HEK293 (cell line): ENCODE results near the gene ACTA2.

Experiments used
- BCL11A ChIP-seq: fragments of 450-650 bp; formaldehyde crosslinking; IDR thresholded peaks from 2 replicates; pipeline ENCODE4 v1.5.1; 2016; ENCODE audit warnings: low read depth, missing biosample characterization, missing genetic modification characterization
- GLI2 ChIP-seq: fragments of 450-650 bp; formaldehyde crosslinking; IDR thresholded peaks from 2 replicates; pipeline ENCODE4; 2017; ENCODE audit warnings: missing biosample characterization, missing genetic modification characterization, low read depth, borderline replicate concordance
- IKZF3 ChIP-seq: fragments of 450-650 bp; IDR thresholded peaks from 2 replicates; pipeline ENCODE4 v1.5.0; 2018; ENCODE audit warnings: missing biosample characterization, mild to moderate bottlenecking, missing genetic modification characterization, moderate library complexity
- KLF7 ChIP-seq: fragments of 450-650 bp; formaldehyde crosslinking; IDR thresholded peaks from 2 replicates; pipeline ENCODE4 v1.5.1; 2016; ENCODE audit warnings: missing biosample characterization, missing genetic modification characterization, borderline replicate concordance
- SP2 ChIP-seq: fragments of 450-650 bp; formaldehyde crosslinking; IDR thresholded peaks from 2 replicates; pipeline ENCODE4 v1.5.1; 2016; ENCODE audit warnings: missing biosample characterization, missing genetic modification characterization
- WT1 ChIP-seq: fragments of 450-650 bp; formaldehyde crosslinking; IDR thresholded peaks from 2 replicates; pipeline ENCODE4 v1.5.1; 2016; ENCODE audit warnings: missing biosample characterization, missing genetic modification characterization
- YY2 ChIP-seq: fragments of 450-650 bp; formaldehyde crosslinking; IDR thresholded peaks from 2 replicates; pipeline ENCODE4 v1.5.1; 2016; ENCODE audit warnings: missing biosample characterization, missing genetic modification characterization
- ZBTB48 ChIP-seq: fragments of 450-650 bp; formaldehyde crosslinking; IDR thresholded peaks from 2 replicates; pipeline ENCODE4 v1.5.1; 2016; ENCODE audit warnings: missing biosample characterization, missing genetic modification characterization
- ZBTB7A ChIP-seq: fragments of 450-650 bp; formaldehyde crosslinking; IDR thresholded peaks from 2 replicates; pipeline ENCODE4 v1.5.1; 2016; ENCODE audit warnings: low read depth, missing biosample characterization, missing genetic modification characterization
- ZBTB8A ChIP-seq: fragments of 450-650 bp; formaldehyde crosslinking; IDR thresholded peaks from 2 replicates; pipeline ENCODE4 v1.5.1; 2016; ENCODE audit warnings: missing biosample characterization, missing genetic modification characterization
- ZIC2 ChIP-seq: fragments of 450-650 bp; formaldehyde crosslinking; IDR thresholded peaks from 2 replicates; pipeline ENCODE4 v1.5.1; 2016; ENCODE audit warnings: missing biosample characterization, missing genetic modification characterization
- ZNF112 ChIP-seq: fragments of 450-650 bp; formaldehyde crosslinking; IDR thresholded peaks from 2 replicates; pipeline ENCODE4 v1.5.0; 2017; ENCODE audit warnings: missing biosample characterization, missing genetic modification characterization
- ZNF202 ChIP-seq: fragments of 450-650 bp; formaldehyde crosslinking; IDR thresholded peaks from 2 replicates; pipeline ENCODE4 v1.5.1; 2016; ENCODE audit warnings: missing biosample characterization, missing genetic modification characterization, borderline replicate concordance
- ZNF221 ChIP-seq: fragments of 450-650 bp; formaldehyde crosslinking; IDR thresholded peaks from 2 replicates; pipeline ENCODE4 v1.5.1; 2017; ENCODE audit warnings: missing biosample characterization, missing genetic modification characterization, borderline replicate concordance
- ZNF24 ChIP-seq: fragments of 450-650 bp; formaldehyde crosslinking; IDR thresholded peaks from 2 replicates; pipeline ENCODE4 v1.5.1; 2016; ENCODE audit warnings: missing biosample characterization, missing genetic modification characterization
- ZNF274 ChIP-seq, 2 experiments: fragments of 200-500 bp in 1 of 2; fragments of 450-650 bp in 1 of 2; sonication (Bioruptor generic) in 1 of 2; formaldehyde crosslinking in 1 of 2; IDR thresholded peaks; 2 replicates each; pipeline versions ENCODE4 v1.5.1 to v1.6.1; 2014 to 2016; ENCODE audit warnings: borderline replicate concordance in 1 of 2, inconsistent platforms in 1 of 2, low read length in 1 of 2, missing biosample characterization in 1 of 2, missing genetic modification characterization in 1 of 2
- ZNF292 ChIP-seq: fragments of 450-650 bp; formaldehyde crosslinking; IDR thresholded peaks from 2 replicates; pipeline ENCODE4 v1.5.1; 2016; ENCODE audit warnings: low read depth, missing biosample characterization, missing genetic modification characterization, borderline replicate concordance
- ZNF324 ChIP-seq: fragments of 450-650 bp; formaldehyde crosslinking; IDR thresholded peaks from 2 replicates; pipeline ENCODE4 v1.5.1; 2016; ENCODE audit warnings: missing biosample characterization, missing genetic modification characterization
- ZNF426 ChIP-seq: fragments of 450-650 bp; formaldehyde crosslinking; IDR thresholded peaks from 2 replicates; pipeline ENCODE4 v1.5.1; 2017; ENCODE audit warnings: missing biosample characterization, missing genetic modification characterization, mild to moderate bottlenecking, inconsistent platforms, moderate library complexity
- ZNF560 ChIP-seq: fragments of 450-650 bp; formaldehyde crosslinking; IDR thresholded peaks from 2 replicates; pipeline ENCODE4 v1.5.1; 2017; ENCODE audit warnings: missing biosample characterization, missing genetic modification characterization, borderline replicate concordance
- ZNF585B ChIP-seq: fragments of 450-650 bp; formaldehyde crosslinking; IDR thresholded peaks from 2 replicates; pipeline ENCODE4 v1.5.1; 2016; ENCODE audit warnings: missing biosample characterization, missing genetic modification characterization
- ZNF629 ChIP-seq: fragments of 450-650 bp; formaldehyde crosslinking; IDR thresholded peaks from 2 replicates; pipeline ENCODE4 v1.5.1; 2017; ENCODE audit warnings: missing biosample characterization, missing genetic modification characterization
- ZNF677 ChIP-seq: fragments of 450-650 bp; IDR thresholded peaks from 2 replicates; pipeline ENCODE4 v1.5.0; 2018; ENCODE audit warnings: missing biosample characterization, mild to moderate bottlenecking, missing genetic modification characterization, moderate library complexity
- ZNF76 ChIP-seq: fragments of 450-650 bp; formaldehyde crosslinking; IDR thresholded peaks from 2 replicates; pipeline ENCODE4; 2016; ENCODE audit warnings: low read depth, missing biosample characterization, missing genetic modification characterization, borderline replicate concordance
- ZSCAN30 ChIP-seq: fragments of 450-650 bp; IDR thresholded peaks from 2 replicates; pipeline ENCODE4 v1.5.1; 2018; ENCODE audit warnings: missing biosample characterization, mild to moderate bottlenecking, missing genetic modification characterization, moderate library complexity
- ZXDB ChIP-seq: fragments of 450-650 bp; formaldehyde crosslinking; IDR thresholded peaks from 2 replicates; pipeline ENCODE4 v1.5.1; 2016; ENCODE audit warnings: missing biosample characterization, missing genetic modification characterization
- TF ChIP-seq, protein P1 (sequence below): fragments of 450-650 bp; formaldehyde crosslinking; IDR thresholded peaks from 2 replicates; pipeline ENCODE4 v1.5.1; 2016; ENCODE audit warnings: missing biosample characterization, missing genetic modification characterization
- TF ChIP-seq, protein P2 (sequence below): fragments of 450-650 bp; formaldehyde crosslinking; IDR thresholded peaks from 2 replicates; pipeline ENCODE4 v1.5.1; 2016; ENCODE audit warnings: missing biosample characterization, missing genetic modification characterization
- TF ChIP-seq, protein P3 (sequence below): fragments of 450-650 bp; formaldehyde crosslinking; IDR thresholded peaks from 2 replicates; pipeline ENCODE4 v1.5.1; 2016; ENCODE audit warnings: missing biosample characterization, missing genetic modification characterization
- TF ChIP-seq, protein P4 (sequence below): fragments of 450-650 bp; formaldehyde crosslinking; IDR thresholded peaks from 2 replicates; pipeline ENCODE4 v1.5.1; 2016; ENCODE audit warnings: missing biosample characterization, missing genetic modification characterization
- TF ChIP-seq, protein P5 (sequence below): fragments of 450-650 bp; formaldehyde crosslinking; IDR thresholded peaks from 2 replicates; pipeline ENCODE4 v1.5.1; 2016; ENCODE audit warnings: missing biosample characterization, missing genetic modification characterization, borderline replicate concordance

The ACTA2 gene

DNA sequence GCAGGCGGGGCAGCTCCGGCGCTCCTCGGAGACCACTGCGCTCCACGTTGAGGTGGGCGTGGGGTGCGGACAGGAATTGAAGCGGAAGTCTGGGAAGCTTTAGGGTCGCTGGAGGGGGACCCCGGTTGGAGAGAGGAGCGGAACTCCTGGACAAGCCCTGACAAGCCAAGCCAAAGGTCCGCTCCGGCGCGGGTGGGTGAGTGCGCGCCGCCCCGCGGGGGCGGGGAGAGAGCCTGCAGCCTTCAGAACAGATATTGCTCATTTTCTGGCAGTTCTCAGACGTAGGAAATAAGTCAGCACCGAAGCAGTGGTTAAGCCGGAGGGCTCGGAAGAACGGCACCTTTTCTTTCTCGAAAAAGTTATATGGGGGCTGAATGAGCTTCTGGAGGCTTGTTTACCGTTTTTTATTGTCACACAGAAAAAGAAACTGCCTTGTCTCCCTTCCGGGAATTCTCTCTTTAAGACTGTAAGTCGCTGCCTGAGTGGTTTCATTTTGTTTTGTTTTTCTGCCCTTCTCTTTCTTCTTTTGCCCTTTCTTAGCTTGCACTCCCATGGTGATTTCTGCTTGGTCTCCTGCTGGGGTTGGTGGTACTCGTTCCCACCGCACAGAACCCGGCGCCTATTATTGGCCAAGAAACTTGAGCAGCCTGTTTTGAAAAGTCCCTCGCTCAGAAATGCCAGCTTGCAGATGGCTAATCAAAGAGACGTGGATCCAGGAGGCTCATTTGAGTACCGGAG, 38.8 kb upstream of the ACTA2 start (continued):
- TF ChIP-seq WT1 (tag by site-specific recombination) (no peak), ZBTB8A (tag by site-specific recombination) (peak; percentile 20; the same call in 1 of the 2 replicates), ZNF202 (no peak), SP2 (0 out of 2 replicates have a peak, but pooled peaks have one; percentile 11), ZSCAN30 (tag by site-specific recombination) (peak; percentile 83; the same call in 1 of the 2 replicates), ZNF560 (tag by site-specific recombination) (no peak), ZNF677 (tag by site-specific recombination) (no peak), ZNF274 (IDR thresholded peaks at IDR 0.05; ENCODE audit: low read length) (no peak), ZNF274 (tag by site-specific recombination; IDR thresholded peaks at IDR 0.05; ENCODE audit: borderline replicate concordance) (no peak), GLI2 (no peak), ZNF112 (tag by site-specific recombination) (no peak), ZNF292 (tag by site-specific recombination) (no peak), KLF7 (tag by site-specific recombination) (no peak), ZBTB48 (tag by site-specific recombination) (peak; percentile 13; the same call in 1 of the 2 replicates), ZIC2 (tag by site-specific recombination) (peak; percentile 57; the same call in 1 of the 2 replicates), ZNF24 (no peak), BCL11A (0 out of 2 replicates have a peak, but pooled peaks have one; percentile 33), IKZF3 (peak; percentile 32; the same call in 1 of the 2 replicates), ZNF426 (no peak), ZNF221 (no peak), ZNF76 (no peak), ZNF629 (tag by site-specific recombination) (no peak), ZNF324 (tag by site-specific recombination) (no peak), ZNF585B (tag by site-specific recombination) (no peak), YY2 (tag by site-specific recombination) (no peak), ZBTB7A (tag by site-specific recombination) (no peak; the same call in 1 of the 2 replicates), ZXDB (0 out of 2 replicates have a peak, but pooled peaks have one; percentile 24)
- TF ChIP-seq, protein P1, sequence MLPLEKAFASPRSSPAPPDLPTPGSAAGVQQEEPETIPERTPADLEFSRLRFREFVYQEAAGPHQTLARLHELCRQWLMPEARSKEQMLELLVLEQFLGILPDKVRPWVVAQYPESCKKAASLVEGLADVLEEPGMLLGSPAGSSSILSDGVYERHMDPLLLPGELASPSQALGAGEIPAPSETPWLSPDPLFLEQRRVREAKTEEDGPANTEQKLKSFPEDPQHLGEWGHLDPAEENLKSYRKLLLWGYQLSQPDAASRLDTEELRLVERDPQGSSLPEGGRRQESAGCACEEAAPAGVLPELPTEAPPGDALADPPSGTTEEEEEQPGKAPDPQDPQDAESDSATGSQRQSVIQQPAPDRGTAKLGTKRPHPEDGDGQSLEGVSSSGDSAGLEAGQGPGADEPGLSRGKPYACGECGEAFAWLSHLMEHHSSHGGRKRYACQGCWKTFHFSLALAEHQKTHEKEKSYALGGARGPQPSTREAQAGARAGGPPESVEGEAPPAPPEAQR (tag by site-specific recombination) = no peak
- TF ChIP-seq, protein P2, sequence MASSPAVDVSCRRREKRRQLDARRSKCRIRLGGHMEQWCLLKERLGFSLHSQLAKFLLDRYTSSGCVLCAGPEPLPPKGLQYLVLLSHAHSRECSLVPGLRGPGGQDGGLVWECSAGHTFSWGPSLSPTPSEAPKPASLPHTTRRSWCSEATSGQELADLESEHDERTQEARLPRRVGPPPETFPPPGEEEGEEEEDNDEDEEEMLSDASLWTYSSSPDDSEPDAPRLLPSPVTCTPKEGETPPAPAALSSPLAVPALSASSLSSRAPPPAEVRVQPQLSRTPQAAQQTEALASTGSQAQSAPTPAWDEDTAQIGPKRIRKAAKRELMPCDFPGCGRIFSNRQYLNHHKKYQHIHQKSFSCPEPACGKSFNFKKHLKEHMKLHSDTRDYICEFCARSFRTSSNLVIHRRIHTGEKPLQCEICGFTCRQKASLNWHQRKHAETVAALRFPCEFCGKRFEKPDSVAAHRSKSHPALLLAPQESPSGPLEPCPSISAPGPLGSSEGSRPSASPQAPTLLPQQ = no peak
- TF ChIP-seq, protein P3, sequence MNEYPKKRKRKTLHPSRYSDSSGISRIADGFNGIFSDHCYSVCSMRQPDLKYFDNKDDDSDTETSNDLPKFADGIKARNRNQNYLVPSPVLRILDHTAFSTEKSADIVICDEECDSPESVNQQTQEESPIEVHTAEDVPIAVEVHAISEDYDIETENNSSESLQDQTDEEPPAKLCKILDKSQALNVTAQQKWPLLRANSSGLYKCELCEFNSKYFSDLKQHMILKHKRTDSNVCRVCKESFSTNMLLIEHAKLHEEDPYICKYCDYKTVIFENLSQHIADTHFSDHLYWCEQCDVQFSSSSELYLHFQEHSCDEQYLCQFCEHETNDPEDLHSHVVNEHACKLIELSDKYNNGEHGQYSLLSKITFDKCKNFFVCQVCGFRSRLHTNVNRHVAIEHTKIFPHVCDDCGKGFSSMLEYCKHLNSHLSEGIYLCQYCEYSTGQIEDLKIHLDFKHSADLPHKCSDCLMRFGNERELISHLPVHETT (tag by site-specific recombination) = no peak
- TF ChIP-seq, protein P4, sequence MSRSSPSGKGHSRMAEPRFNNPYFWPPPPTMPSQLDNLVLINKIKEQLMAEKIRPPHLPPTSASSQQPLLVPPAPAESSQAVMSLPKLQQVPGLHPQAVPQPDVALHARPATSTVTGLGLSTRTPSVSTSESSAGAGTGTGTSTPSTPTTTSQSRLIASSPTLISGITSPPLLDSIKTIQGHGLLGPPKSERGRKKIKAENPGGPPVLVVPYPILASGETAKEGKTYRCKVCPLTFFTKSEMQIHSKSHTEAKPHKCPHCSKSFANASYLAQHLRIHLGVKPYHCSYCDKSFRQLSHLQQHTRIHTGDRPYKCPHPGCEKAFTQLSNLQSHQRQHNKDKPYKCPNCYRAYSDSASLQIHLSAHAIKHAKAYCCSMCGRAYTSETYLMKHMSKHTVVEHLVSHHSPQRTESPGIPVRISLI = no peak
- TF ChIP-seq, protein P5, sequence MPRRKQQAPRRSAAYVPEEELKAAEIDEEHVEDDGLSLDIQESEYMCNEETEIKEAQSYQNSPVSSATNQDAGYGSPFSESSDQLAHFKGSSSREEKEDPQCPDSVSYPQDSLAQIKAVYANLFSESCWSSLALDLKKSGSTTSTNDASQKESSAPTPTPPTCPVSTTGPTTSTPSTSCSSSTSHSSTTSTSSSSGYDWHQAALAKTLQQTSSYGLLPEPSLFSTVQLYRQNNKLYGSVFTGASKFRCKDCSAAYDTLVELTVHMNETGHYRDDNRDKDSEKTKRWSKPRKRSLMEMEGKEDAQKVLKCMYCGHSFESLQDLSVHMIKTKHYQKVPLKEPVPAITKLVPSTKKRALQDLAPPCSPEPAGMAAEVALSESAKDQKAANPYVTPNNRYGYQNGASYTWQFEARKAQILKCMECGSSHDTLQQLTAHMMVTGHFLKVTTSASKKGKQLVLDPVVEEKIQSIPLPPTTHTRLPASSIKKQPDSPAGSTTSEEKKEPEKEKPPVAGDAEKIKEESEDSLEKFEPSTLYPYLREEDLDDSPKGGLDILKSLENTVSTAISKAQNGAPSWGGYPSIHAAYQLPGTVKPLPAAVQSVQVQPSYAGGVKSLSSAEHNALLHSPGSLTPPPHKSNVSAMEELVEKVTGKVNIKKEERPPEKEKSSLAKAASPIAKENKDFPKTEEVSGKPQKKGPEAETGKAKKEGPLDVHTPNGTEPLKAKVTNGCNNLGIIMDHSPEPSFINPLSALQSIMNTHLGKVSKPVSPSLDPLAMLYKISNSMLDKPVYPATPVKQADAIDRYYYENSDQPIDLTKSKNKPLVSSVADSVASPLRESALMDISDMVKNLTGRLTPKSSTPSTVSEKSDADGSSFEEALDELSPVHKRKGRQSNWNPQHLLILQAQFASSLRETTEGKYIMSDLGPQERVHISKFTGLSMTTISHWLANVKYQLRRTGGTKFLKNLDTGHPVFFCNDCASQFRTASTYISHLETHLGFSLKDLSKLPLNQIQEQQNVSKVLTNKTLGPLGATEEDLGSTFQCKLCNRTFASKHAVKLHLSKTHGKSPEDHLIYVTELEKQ = no peak
